Thyroid gland (tissue), 4 donors: ENCODE data around the gene ANKMY1.
A peak's percentile ranks its signal among the peaks of the same experiment; 100 is the strongest.

Source experiments
- POLR2A ChIP-seq, 2 donors: fragments of 450-650 bp; IDR thresholded peaks; one replicate each; pipeline ENCODE4 v1.6.1; 2017; ENCODE audit warnings: antibody characterized with exemption in 2 of 2, mild to moderate bottlenecking in 2 of 2, moderate library complexity in 1 of 2
- TF ChIP-seq, protein P1 (sequence below), 6 experiments: fragments of 200-600 bp in 3 of 6; fragments of 450-650 bp in 3 of 6; sonication (generic) in 3 of 6; IDR thresholded peaks; one replicate each; pipeline ENCODE4 v1.5.1; 2016 to 2019; ENCODE audit warnings: antibody characterized with exemption in 6 of 6, mild to moderate bottlenecking in 2 of 6, inconsistent platforms in 1 of 6, moderate library complexity in 1 of 6

DNA sequence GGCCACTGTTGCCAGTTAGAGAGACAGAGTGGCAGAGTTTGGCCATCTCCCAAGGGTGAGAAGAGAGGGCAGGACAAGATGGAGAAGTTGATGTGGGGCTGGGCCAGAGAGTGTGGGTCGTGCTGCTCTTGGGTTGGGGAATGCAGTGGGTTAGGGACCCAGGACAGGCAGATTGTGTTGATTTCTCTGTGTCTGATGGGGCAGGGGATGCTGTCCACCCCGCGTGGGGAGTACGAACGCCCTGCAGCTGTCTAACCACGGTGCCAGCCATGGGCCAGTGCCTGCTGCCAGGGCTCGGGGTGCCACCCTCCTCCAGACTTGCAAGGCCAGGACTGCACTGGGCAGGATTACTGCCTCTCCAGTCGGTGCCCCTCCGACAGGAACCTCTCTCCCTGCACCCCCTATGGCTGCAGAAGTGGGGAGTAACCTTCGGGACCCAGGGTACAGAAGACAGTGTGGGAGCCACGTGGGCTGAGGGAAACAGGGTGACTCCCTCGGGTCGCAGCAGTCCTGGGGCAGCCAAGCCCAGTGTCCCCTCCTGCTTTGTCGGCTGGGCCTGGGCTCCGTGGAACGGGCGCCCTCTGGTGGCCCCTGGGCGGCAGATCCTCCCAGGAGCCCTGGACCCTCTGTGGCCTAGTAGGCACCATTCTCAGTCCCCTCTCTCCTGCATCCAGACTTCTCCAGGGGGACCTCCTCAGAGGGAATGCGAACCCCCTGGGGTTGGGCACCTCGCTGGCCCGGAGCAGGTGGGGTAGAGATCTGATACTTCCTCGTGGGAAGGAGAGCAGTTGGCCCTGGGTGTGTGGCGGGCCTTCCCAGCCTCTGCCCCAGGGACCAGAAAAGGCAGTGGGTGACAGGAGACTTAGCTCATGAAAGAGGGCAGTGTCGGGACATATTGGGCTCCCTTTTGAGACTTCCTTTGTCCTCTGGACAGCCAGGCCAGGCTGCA lies 119.7 kb downstream of the ANKMY1 start:
- TF ChIP-seq, protein P1, sequence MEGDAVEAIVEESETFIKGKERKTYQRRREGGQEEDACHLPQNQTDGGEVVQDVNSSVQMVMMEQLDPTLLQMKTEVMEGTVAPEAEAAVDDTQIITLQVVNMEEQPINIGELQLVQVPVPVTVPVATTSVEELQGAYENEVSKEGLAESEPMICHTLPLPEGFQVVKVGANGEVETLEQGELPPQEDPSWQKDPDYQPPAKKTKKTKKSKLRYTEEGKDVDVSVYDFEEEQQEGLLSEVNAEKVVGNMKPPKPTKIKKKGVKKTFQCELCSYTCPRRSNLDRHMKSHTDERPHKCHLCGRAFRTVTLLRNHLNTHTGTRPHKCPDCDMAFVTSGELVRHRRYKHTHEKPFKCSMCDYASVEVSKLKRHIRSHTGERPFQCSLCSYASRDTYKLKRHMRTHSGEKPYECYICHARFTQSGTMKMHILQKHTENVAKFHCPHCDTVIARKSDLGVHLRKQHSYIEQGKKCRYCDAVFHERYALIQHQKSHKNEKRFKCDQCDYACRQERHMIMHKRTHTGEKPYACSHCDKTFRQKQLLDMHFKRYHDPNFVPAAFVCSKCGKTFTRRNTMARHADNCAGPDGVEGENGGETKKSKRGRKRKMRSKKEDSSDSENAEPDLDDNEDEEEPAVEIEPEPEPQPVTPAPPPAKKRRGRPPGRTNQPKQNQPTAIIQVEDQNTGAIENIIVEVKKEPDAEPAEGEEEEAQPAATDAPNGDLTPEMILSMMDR (IDR thresholded peaks at IDR 0.05) = peak; percentile 77 to 97 (median 92)
- no peak for TF ChIP-seq POLR2A (IDR thresholded peaks at IDR 0.05)
